ENCODE data around the gene GSK3A.

The GSK3A gene

DNA sequence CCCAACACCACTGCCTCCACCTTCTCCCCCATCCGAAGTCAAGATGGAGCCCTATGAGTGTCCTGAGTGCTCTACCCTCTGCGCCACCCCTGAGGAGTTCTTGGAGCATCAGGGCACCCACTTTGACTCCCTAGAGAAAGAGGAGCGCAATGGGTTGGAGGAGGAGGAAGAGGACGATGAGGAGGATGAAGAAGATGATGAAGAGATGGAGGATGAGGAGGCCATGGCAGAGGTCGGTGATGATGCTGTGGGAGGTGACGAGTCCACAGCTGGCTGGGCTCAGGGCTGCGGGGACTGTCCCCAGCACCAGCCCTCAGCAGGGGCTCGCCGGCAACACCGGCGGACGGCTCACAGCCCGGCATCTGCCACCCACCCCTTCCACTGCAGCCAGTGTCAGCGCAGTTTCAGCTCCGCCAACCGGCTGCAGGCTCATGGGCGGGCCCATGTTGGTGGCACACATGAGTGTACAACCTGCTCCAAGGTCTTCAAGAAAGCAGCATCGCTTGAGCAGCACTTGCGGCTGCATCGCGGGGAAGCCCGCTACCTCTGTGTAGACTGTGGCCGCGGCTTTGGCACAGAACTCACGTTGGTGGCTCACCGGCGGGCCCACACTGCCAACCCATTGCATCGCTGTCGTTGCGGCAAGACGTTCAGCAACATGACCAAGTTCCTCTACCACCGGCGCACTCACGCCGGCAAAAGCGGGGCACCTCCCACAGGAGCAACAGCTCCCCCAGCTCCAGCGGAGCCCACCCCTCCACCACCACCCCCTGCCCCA is 17.3 kb downstream of the GSK3A start:
- no peak overlapping the region for H3K4me3 ChIP-seq (replicated peaks in 1 of 2; ENCODE audit: low read depth in 2 of 2, low read length in 2 of 2)
- TF ChIP-seq, protein P1, sequence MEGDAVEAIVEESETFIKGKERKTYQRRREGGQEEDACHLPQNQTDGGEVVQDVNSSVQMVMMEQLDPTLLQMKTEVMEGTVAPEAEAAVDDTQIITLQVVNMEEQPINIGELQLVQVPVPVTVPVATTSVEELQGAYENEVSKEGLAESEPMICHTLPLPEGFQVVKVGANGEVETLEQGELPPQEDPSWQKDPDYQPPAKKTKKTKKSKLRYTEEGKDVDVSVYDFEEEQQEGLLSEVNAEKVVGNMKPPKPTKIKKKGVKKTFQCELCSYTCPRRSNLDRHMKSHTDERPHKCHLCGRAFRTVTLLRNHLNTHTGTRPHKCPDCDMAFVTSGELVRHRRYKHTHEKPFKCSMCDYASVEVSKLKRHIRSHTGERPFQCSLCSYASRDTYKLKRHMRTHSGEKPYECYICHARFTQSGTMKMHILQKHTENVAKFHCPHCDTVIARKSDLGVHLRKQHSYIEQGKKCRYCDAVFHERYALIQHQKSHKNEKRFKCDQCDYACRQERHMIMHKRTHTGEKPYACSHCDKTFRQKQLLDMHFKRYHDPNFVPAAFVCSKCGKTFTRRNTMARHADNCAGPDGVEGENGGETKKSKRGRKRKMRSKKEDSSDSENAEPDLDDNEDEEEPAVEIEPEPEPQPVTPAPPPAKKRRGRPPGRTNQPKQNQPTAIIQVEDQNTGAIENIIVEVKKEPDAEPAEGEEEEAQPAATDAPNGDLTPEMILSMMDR (IDR thresholded peaks at IDR 0.05; ENCODE audit: low read depth, low read length), result no peak
- no peak for DNase-seq (ENCODE audit: low read depth in 2 of 2)

DNA sequence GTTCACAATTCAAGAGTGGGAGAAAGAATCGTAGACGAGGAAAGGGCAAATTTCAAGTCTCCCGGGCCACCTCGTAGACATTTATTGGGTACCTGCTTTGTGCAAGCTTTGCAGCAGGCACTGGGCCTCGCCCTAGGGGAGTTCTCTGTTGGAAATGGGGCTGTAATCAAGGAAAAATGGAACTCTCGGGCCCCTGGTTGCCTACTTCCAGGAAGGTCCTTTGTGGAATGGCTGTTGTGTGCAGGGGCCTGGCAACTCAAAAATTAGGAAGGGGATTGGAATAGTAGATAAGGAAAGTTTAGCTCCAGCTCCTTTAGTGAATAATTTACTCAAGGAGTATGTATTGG is 21.7 kb downstream of the GSK3A start:
- TF ChIP-seq, protein P1 (IDR thresholded peaks at IDR 0.05; ENCODE audit: low read depth, low read length), result no peak
- H3K4me3 ChIP-seq (replicated peaks in 1 of 2; ENCODE audit: low read depth in 2 of 2, low read length in 2 of 2), result peak overlapping the region; percentile 96 to 99
- no peak for DNase-seq (ENCODE audit: low read depth in 2 of 2)

DNA sequence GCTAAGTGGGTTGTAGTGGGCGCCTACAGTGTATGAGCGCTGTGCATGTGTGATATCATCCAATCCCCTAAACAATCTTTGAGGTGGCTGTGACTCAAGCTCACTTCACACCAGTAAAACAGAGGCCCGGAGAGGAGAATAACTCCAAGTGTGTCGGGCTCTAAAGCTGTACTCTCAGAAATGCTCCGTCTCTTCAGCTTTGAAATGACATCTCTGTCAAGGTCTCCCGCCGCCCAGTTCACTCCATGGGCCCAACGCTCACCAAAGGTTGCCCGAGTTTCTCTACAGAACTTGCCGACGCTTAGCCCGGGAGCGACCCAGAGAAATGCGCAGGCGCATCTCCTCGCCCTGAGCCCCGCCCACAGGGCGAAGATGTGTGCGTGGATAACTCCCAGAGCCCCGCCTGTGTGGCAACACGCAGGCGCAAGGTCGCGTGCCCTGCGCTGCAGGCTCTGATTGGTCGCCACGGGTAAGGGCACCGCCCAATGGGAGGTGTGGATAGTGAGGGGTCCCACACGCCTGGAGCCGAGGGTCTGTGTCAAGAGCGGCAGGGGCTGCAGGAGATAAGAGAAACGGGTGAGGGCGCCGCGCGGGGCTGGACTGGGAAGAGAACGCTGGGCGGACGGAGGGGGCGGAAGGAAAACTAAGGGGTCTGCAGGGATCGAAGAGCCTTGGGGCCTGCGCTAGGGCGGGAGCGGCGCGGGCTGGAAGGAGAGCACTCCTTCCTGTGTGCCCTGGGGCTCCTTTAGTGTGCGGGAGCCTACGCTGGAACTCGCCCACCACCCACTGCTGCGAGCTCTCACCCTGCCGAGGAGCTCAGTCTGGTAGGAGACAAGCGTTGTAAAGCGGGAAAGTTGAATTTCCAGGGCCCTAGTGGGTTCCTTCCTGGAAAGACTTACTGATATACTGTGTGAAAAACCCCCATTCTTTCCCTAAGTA is 22.3 kb downstream of the GSK3A start, which contains the start of gene ZNF526:
ZNF526 (plus strand) TSS at position 501 of the 939 bp plus-strand sequence. CDS start 4,092 bp downstream, outside the sequence.
- peak within 1 kb of the TSS; percentile 96 to 99 for H3K4me3 ChIP-seq (replicated peaks in 1 of 2; ENCODE audit: low read depth in 2 of 2, low read length in 2 of 2)
- TF ChIP-seq, protein P1 (IDR thresholded peaks at IDR 0.05; ENCODE audit: low read depth, low read length), result no peak
- peak; percentile 97 to 98 for DNase-seq (ENCODE audit: low read depth in 2 of 2)

DNA sequence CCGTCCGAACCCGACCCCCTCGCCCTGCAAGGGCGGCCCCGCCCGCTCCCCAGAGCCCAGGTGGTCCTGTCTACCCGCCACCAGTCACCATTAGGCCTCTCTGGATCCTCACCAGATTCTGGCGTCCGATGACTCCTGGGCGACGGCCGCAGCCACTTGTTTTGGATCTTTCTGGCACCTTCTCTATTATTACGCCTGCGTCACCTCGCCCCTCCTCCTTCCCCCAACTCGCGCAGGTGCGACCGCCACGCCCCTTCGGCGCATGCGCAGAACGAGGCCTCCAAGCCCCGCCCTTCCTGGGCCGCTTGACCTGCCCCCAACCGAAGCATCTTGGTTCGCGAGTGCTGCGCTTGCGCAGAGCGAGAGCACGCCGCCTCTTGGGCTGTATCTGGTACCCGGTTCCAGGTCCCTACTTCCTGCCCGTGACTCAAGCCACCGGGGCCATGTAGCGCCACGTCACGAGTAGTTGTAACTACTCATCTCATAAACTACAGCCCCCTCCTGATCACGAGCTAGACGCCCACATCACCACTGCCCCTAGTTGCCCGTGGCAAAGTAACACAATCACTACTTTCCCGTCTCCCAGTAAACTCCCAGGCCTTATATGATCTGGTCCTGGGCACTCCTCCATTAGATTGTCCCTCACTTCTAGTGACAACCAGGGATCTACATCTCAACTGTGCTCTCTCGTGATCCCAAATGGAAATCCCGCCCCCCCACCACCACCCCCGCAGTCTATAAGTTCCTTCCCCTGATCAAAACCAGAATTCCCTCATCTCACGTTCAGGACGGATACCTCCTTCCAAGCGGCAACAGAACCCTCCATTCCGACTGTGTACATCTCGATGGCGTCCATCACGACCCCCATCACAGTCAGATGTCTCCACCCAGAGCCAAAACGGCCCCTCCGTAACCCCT is 24.6 kb downstream of the GSK3A start, which contains the start of gene DEDD2:
DEDD2 (minus strand) TSS at position 158 of the 918 bp plus-strand sequence. CDS start 670 bp downstream, outside the sequence.
- TF ChIP-seq, protein P1 (IDR thresholded peaks at IDR 0.05; ENCODE audit: low read depth, low read length), result no peak
- peak; percentile 97 to 99 for DNase-seq (ENCODE audit: low read depth in 2 of 2)
- H3K4me3 ChIP-seq (replicated peaks in 1 of 2; ENCODE audit: low read depth in 2 of 2, low read length in 2 of 2), result peak within 1 kb of the TSS; percentile 94 to 97

- DNase-seq (ENCODE audit: low read depth in 2 of 2), result peak in 1 of 2 donors; percentile 40
- H3K4me3 ChIP-seq (replicated peaks in 1 of 2; ENCODE audit: low read depth in 2 of 2, low read length in 2 of 2), result peak overlapping the region; percentile 94 to 97
- TF ChIP-seq, protein P1 (IDR thresholded peaks at IDR 0.05; ENCODE audit: low read depth, low read length), result no peak
These were observed 25.5 kb downstream of the GSK3A start for GRCh38 chr19:42216653-42217519.
